HTR-8/SVneo (cell line): ENCODE data around the gene CTAGE4.
"Not testable (repeated sequence)": the region's sequence is repeated elsewhere in the genome, so short reads cannot be mapped to it uniquely, and the experiment has no call there.

ENCODE experiments used
- DNase-seq: peaks from one replicate; pipeline ENCODE4 v3.0.0; 2011; ENCODE audit warnings: low spot score, mixed read lengths; ENCODE audit not compliant: insufficient read length
- FAIRE-seq: peaks from 2 replicates; lab custom pipeline; 2011; peaks lifted over from hg19 to GRCh38; lab: Jason Lieb, UNC

The CTAGE4 gene

GRCh38 chr7:144183166-144183565 lies at the start of gene CTAGE4:
Gene CTAGE4 (plus strand): TSS chr7:144183466. CDS start chr7:144183504, 38 bp downstream.
- FAIRE-seq, DNase-seq: not testable (repeated sequence)

GRCh38 chr7:144134116-144134515 lies 49.1 kb upstream of the CTAGE4 start:
- FAIRE-seq (no peak), DNase-seq (no peak)

GRCh38 chr7:144137501-144137900 lies 45.8 kb upstream of the CTAGE4 start:
- DNase-seq, result no peak
- FAIRE-seq, result no peak

GRCh38 chr7:144142187-144142586 lies 41.1 kb upstream of the CTAGE4 start:
- FAIRE-seq (no peak), DNase-seq (no peak)

GRCh38 chr7:144144426-144144825 lies 38.8 kb upstream of the CTAGE4 start:
- no peak for FAIRE-seq
- no peak for DNase-seq

GRCh38 chr7:144148224-144148827 lies 34.9 kb upstream of the CTAGE4 start:
- FAIRE-seq (no peak), DNase-seq (no peak)

GRCh38 chr7:144158861-144159260 lies 24.4 kb upstream of the CTAGE4 start:
- DNase-seq, result no peak
- no peak for FAIRE-seq

- DNase-seq (no peak), FAIRE-seq (no peak)
Measured at GRCh38 chr7:144164784-144165183, 18.5 kb upstream of the CTAGE4 start.

- FAIRE-seq, DNase-seq: not testable (repeated sequence)
Measured at GRCh38 chr7:144171594-144172350, 11.5 kb upstream of the CTAGE4 start.

GRCh38 chr7:144174613-144175012 lies 8.7 kb upstream of the CTAGE4 start:
- no peak for FAIRE-seq
- no peak for DNase-seq

GRCh38 chr7:144178380-144179164 lies 4.7 kb upstream of the CTAGE4 start:
- not testable (repeated sequence) for DNase-seq, FAIRE-seq

- DNase-seq, result not testable (repeated sequence)
Measured at GRCh38 chr7:144179165-144179479, 4.1 kb upstream of the CTAGE4 start.

GRCh38 chr7:144187848-144188247 lies 4.6 kb downstream of the CTAGE4 start:
- not testable (repeated sequence) for DNase-seq, FAIRE-seq

More at GRCh38 chr7:144179165-144179479, 4.1 kb upstream of the CTAGE4 start:
- not testable (repeated sequence) for FAIRE-seq

GRCh38 chr7:144188578-144189171 lies 5.4 kb downstream of the CTAGE4 start:
- not testable (repeated sequence) for FAIRE-seq, DNase-seq

GRCh38 chr7:144193782-144194181 lies 10.5 kb downstream of the CTAGE4 start:
- FAIRE-seq, DNase-seq: not testable (repeated sequence)

GRCh38 chr7:144194453-144194852 lies 11.2 kb downstream of the CTAGE4 start:
- FAIRE-seq, DNase-seq: not testable (repeated sequence)

GRCh38 chr7:144195212-144195872 lies 12.1 kb downstream of the CTAGE4 start, which contains the start of gene ARHGEF35:
Gene ARHGEF35 (minus strand): TSS chr7:144195833. CDS start chr7:144188383, 7,450 bp downstream.
- not testable (repeated sequence) for DNase-seq, FAIRE-seq

GRCh38 chr7:144198934-144199333 lies 15.7 kb downstream of the CTAGE4 start:
- FAIRE-seq, DNase-seq: not testable (repeated sequence)

GRCh38 chr7:144201978-144202377 lies 18.7 kb downstream of the CTAGE4 start:
- not testable (repeated sequence) for DNase-seq

GRCh38 chr7:144203086-144203485 lies 19.8 kb downstream of the CTAGE4 start:
- FAIRE-seq, DNase-seq: not testable (repeated sequence)

More at GRCh38 chr7:144201978-144202377, 18.7 kb downstream of the CTAGE4 start:
- FAIRE-seq, result not testable (repeated sequence)
